HG03575 (cell line): Measurements from ENCODE around the gene ATG10.
A peak's percentile ranks its signal among the peaks of the same experiment; 100 is the strongest.
"Not testable (repeated sequence)": the region's sequence is repeated elsewhere in the genome, so short reads cannot be mapped to it uniquely, and the experiment has no call there.

Experiments used
- ATAC-seq: cut with Tn5 transposase; IDR thresholded peaks from one replicate; pipeline ENCODE4 v1.9.1; 2021; ENCODE audit not compliant: unreplicated experiment, insufficient number of reproducible peaks, low FRiP score; ENCODE audit errors: extremely low read depth

The ATG10 gene

GRCh38 chr5:81971712-81972491 lies at the start of gene ATG10:
Gene ATG10 (plus strand): TSS chr5:81972023. CDS start chr5:81987571, 15,548 bp downstream.
- peak; percentile 82 for ATAC-seq

GRCh38 chr5:81922854-81923279 lies 49.0 kb upstream of the ATG10 start:
- no peak for ATAC-seq

GRCh38 chr5:81924442-81924841 lies 47.4 kb upstream of the ATG10 start:
- ATAC-seq: no peak

GRCh38 chr5:81925009-81925408 lies 46.8 kb upstream of the ATG10 start:
- no peak for ATAC-seq

GRCh38 chr5:81925981-81926380 lies 45.8 kb upstream of the ATG10 start:
- ATAC-seq: no peak

GRCh38 chr5:81936066-81936465 lies 35.8 kb upstream of the ATG10 start:
- ATAC-seq: no peak

- ATAC-seq: no peak
Measured at GRCh38 chr5:81936750-81937149, 35.1 kb upstream of the ATG10 start.

GRCh38 chr5:81942746-81943145 lies 29.1 kb upstream of the ATG10 start:
- ATAC-seq: no peak

- no peak for ATAC-seq
Measured at GRCh38 chr5:81948349-81948748, 23.5 kb upstream of the ATG10 start.

GRCh38 chr5:81949462-81949861 lies 22.4 kb upstream of the ATG10 start:
- no peak for ATAC-seq

GRCh38 chr5:81950996-81951395 lies 20.8 kb upstream of the ATG10 start:
- no peak for ATAC-seq

GRCh38 chr5:81954796-81955195 lies 17.0 kb upstream of the ATG10 start:
- ATAC-seq: not testable (repeated sequence)

GRCh38 chr5:81958129-81958528 lies 13.7 kb upstream of the ATG10 start:
- not testable (repeated sequence) for ATAC-seq

- ATAC-seq: no peak
Measured at GRCh38 chr5:81961651-81962440, 10.0 kb upstream of the ATG10 start.

- no peak for ATAC-seq
Measured at GRCh38 chr5:81963544-81963943, 8.3 kb upstream of the ATG10 start.

GRCh38 chr5:81965524-81965923 lies 6.3 kb upstream of the ATG10 start:
- no peak for ATAC-seq

- no peak for ATAC-seq
Measured at GRCh38 chr5:81969226-81969625, 2.6 kb upstream of the ATG10 start.

- ATAC-seq: no peak
Measured at GRCh38 chr5:81969912-81970311, 1.9 kb upstream of the ATG10 start.

- ATAC-seq: no peak
Measured at GRCh38 chr5:81971111-81971711, 612 bp upstream of the ATG10 start.

GRCh38 chr5:81972492-81972783 lies 615 bp downstream of the ATG10 start:
- ATAC-seq: no peak
